ENCODE results near the gene AURKAIP1.
A peak's percentile ranks its signal among the peaks of the same experiment; 100 is the strongest.
"Not testable (repeated sequence)": the region's sequence is repeated elsewhere in the genome, so short reads cannot be mapped to it uniquely, and the experiment has no call there.

AURKAIP1 gene

DNA sequence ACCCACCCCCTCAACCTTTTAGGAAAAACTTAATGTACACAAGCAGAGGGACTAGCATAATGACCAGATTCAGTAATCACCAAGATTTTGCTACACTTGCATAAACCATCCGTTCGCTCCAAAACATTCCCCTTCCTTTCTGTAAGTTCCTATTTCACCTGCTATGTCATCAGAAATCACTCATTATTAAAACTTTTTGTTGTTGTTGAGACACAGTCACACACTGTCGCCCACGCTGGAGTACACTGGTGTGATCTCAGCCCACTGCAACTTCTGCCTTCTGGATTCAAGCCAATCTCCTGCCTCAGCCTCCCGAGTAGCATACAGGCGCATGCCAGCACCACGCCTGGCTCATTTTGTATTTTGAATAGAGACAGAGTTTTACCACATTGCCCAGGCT is 28.6 kb upstream of the AURKAIP1 start:
- TF ChIP-seq, protein P1, sequence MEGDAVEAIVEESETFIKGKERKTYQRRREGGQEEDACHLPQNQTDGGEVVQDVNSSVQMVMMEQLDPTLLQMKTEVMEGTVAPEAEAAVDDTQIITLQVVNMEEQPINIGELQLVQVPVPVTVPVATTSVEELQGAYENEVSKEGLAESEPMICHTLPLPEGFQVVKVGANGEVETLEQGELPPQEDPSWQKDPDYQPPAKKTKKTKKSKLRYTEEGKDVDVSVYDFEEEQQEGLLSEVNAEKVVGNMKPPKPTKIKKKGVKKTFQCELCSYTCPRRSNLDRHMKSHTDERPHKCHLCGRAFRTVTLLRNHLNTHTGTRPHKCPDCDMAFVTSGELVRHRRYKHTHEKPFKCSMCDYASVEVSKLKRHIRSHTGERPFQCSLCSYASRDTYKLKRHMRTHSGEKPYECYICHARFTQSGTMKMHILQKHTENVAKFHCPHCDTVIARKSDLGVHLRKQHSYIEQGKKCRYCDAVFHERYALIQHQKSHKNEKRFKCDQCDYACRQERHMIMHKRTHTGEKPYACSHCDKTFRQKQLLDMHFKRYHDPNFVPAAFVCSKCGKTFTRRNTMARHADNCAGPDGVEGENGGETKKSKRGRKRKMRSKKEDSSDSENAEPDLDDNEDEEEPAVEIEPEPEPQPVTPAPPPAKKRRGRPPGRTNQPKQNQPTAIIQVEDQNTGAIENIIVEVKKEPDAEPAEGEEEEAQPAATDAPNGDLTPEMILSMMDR (IDR thresholded peaks at IDR 0.05; ENCODE audit: low read depth, low read length): no peak
- TF ChIP-seq, protein P2, sequence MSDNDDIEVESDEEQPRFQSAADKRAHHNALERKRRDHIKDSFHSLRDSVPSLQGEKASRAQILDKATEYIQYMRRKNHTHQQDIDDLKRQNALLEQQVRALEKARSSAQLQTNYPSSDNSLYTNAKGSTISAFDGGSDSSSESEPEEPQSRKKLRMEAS (IDR thresholded peaks at IDR 0.05; ENCODE audit: low read depth, low read length): no peak
- no peak for TF ChIP-seq POLR2A (IDR thresholded peaks at IDR 0.05; ENCODE audit: extremely low read depth, insufficient read length)
- no peak for TF ChIP-seq MYC (IDR thresholded peaks at IDR 0.05; ENCODE audit: low read depth, low read length)
- H3K4me3 ChIP-seq (ENCODE audit: low read depth, low read length): no peak overlapping the region
- DNase-seq (ENCODE audit: low read depth): no peak

GRCh38 chr1:1402901-1403392 is 27.9 kb upstream of the AURKAIP1 start:
- not testable (repeated sequence) for DNase-seq (ENCODE audit: low read depth); H3K4me3 ChIP-seq (ENCODE audit: low read depth, low read length)

- peak; percentile 69 for DNase-seq (ENCODE audit: low read depth)
- H3K4me3 ChIP-seq (ENCODE audit: low read depth, low read length): no peak overlapping the region
- TF ChIP-seq MYC (IDR thresholded peaks at IDR 0.05; ENCODE audit: low read depth, low read length) (no peak), POLR2A (IDR thresholded peaks at IDR 0.05; ENCODE audit: extremely low read depth, insufficient read length) (no peak)
- TF ChIP-seq, protein P1 (IDR thresholded peaks at IDR 0.05; ENCODE audit: low read depth, low read length): peak; percentile 71
Observed at GRCh38 chr1:1402072-1402900, 27.3 kb upstream of the AURKAIP1 start.

DNA sequence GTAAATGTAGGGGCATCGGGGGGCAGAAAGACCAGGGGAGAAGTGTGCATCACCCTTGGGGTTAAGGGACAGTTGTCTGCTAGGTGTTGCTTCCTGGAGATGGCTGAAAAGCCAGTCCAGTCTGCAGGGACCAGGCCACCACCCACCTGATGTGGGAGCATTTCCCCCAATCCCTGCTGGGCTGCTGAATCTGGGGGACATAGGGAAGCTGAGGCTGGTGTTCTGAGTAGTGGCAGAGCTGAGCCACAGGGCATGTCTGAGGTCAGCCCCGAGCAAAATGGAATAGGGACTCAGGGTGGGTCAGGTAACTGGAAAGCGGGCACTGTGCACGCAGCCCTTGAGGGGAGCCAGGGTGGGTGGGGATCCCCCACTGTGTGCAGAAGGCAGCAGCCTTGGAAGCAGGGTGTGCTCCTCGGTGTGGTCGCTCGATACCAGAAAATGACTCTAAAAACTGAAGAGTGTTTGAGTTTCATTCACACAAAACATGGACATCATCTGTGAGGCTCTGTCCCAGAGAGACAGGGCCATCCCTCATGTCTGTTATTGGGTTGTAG is 26.5 kb upstream of the AURKAIP1 start:
- no peak overlapping the region for H3K4me3 ChIP-seq (ENCODE audit: low read depth, low read length)
- TF ChIP-seq, protein P2 (IDR thresholded peaks at IDR 0.05; ENCODE audit: low read depth, low read length): no peak
- no peak for TF ChIP-seq MYC (IDR thresholded peaks at IDR 0.05; ENCODE audit: low read depth, low read length)
- TF ChIP-seq, protein P1 (IDR thresholded peaks at IDR 0.05; ENCODE audit: low read depth, low read length): no peak
- TF ChIP-seq POLR2A (IDR thresholded peaks at IDR 0.05; ENCODE audit: extremely low read depth, insufficient read length): no peak

DNA sequence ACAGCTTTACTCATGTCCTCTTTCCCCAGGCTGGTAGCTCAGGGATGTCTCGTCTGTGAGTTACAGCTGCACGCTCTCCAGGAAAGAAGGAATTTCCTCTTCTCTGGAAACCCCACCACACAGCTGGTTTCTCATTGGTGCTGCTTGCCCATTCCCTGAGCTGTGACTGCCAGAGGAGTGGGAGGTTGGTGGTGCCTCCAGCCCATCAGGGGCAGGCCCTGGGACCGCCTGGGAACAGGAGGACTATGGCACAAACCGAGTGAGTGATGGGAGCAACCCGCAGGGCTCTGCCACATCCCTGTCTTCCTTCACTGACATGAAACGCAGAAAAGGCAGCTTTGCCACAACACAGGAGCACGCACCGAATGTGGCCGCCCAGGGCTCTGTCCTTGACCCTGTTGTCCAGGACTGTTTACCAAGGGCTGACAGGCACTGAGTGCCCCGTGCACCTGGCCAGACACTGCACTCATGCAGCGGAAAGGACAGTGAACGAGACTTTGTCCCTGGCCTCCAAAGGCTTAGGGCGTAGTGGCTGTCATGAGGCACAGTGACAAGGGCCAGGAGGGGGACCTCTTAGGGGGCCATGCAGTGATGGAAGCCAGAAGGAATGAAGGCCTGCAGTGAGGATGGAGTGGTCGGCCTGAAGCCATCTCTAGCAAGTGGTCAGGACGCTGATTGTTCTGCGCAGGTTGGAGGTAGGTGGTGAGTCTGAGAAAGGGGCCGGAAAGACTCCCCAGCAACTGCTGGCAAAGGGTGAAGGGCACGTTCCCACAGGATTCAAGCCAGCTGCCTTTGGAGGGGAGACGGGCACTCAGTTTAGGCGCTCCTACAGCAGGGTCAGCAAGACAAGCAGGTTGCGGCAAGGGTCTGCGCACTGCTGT is 25.8 kb upstream of the AURKAIP1 start:
- H3K4me3 ChIP-seq (ENCODE audit: low read depth, low read length): peak overlapping the region; percentile 93
- no peak for DNase-seq (ENCODE audit: low read depth)
- no peak for TF ChIP-seq MYC (IDR thresholded peaks at IDR 0.05; ENCODE audit: low read depth, low read length)
- no peak for TF ChIP-seq POLR2A (IDR thresholded peaks at IDR 0.05; ENCODE audit: extremely low read depth, insufficient read length)
- TF ChIP-seq, protein P2 (IDR thresholded peaks at IDR 0.05; ENCODE audit: low read depth, low read length): no peak
- TF ChIP-seq, protein P1 (IDR thresholded peaks at IDR 0.05; ENCODE audit: low read depth, low read length): no peak

More for the DNA sequence above, 26.5 kb upstream of the AURKAIP1 start:
- no peak for DNase-seq (ENCODE audit: low read depth)

Measured in NB4 (cell line).